Endodermal cell (in vitro differentiated cells): ENCODE measurements around the gene MYH13. TPM values are rescaled to one million over a fixed set of nuclear protein-coding genes. Genes with fewer than 3 reads are reported as not detected.

Experiments
- DNase-seq: peaks from one replicate; pipeline ENCODE4 v3.0.0-alpha.2; 2017
- H3K27ac ChIP-seq: 2 replicates; pipeline ENCODE4 v1.5.1; 2013; ENCODE audit warnings: mild to moderate bottlenecking, low read depth, low read length, moderate library complexity
- H3K27me3 ChIP-seq: 2 replicates; pipeline ENCODE4 v1.6.1; 2013; ENCODE audit warnings: mild to moderate bottlenecking, low read length, moderate library complexity; ENCODE audit not compliant: insufficient read depth, control insufficient read depth, poor library complexity, severe bottlenecking
- H3K36me3 ChIP-seq: 2 replicates; pipeline ENCODE4 v1.7.0; 2013; ENCODE audit warnings: mild to moderate bottlenecking, low read length, moderate library complexity; ENCODE audit not compliant: control insufficient read depth, insufficient read depth
- H3K4me1 ChIP-seq: one replicate; pipeline ENCODE4 v1.7.0; 2013; ENCODE audit warnings: low read length; ENCODE audit not compliant: control insufficient read depth, insufficient read depth
- H3K4me3 ChIP-seq: 2 replicates; pipeline ENCODE4 v1.5.1; 2013; ENCODE audit warnings: mild to moderate bottlenecking, low read length, moderate library complexity
- H3K9ac ChIP-seq: 2 replicates; pipeline ENCODE4 v1.6.1; 2013; ENCODE audit warnings: mild to moderate bottlenecking, low read length, moderate library complexity; ENCODE audit not compliant: poor library complexity, severe bottlenecking; ENCODE audit errors: extremely low read depth
- H3K9me3 ChIP-seq: 2 replicates; pipeline ENCODE4 v1.6.1; 2013; ENCODE audit warnings: mild to moderate bottlenecking, low read length, moderate library complexity; ENCODE audit not compliant: control insufficient read depth
- H3K27ac Mint-ChIP-seq: 2 replicates; pipeline ENCODE4 v1.8.0; 2020; ENCODE audit warnings: mixed read lengths
- H3K27me3 Mint-ChIP-seq: 2 replicates; pipeline ENCODE4 v1.8.0; 2021; ENCODE audit warnings: mild to moderate bottlenecking, mixed read lengths; ENCODE audit not compliant: insufficient read depth
- H3K36me3 Mint-ChIP-seq: 2 replicates; pipeline ENCODE4 v1.8.0; 2020; ENCODE audit warnings: low read depth, mixed read lengths
- H3K4me1 Mint-ChIP-seq: 2 replicates; pipeline ENCODE4 v1.8.0; 2020; ENCODE audit warnings: mixed read lengths
- H3K4me3 Mint-ChIP-seq: 2 replicates; pipeline ENCODE4 v1.8.0; 2020; ENCODE audit warnings: mild to moderate bottlenecking, moderate library complexity, mixed read lengths
- H3K9me3 Mint-ChIP-seq: 2 replicates; pipeline ENCODE4 v1.8.0; 2020; ENCODE audit warnings: mild to moderate bottlenecking, mixed read lengths
- CTCF ChIP-seq: fragments of 200-600 bp; sonication (generic); conservative IDR thresholded peaks from 2 replicates; pipeline ENCODE4 v1.5.0; 2021; ENCODE audit warnings: antibody characterized with exemption, mild to moderate bottlenecking
- WGBS, 2 experiments: methylation state at CpG; one replicate each; pipeline versions ENCODE4 v1.1.5 to v1.1.7; 2013; ENCODE audit warnings: missing lambda C conversion rate in 2 of 2, mixed read lengths in 1 of 2; ENCODE audit not compliant: insufficient coverage in 1 of 2, insufficient read length in 1 of 2; 5-methylcytosine and 5-hydroxymethylcytosine counted together
- total RNA-seq, 2 donors: library from RNA; stranded (reverse); fragmentation: NEBNext Ultra II Directional in 1 of 2; extraction: Animal tissue kit (Norgen Biotek cat#: 25700) in 1 of 2; gene quantifications; 2 replicates in 1 of 2; 3 replicates in 1 of 2; pipeline ENCODE4 v1.2.1, GENCODE V29; 2021

Gene MYH13
- total RNA-seq, 2 donors from 2014 or later = not detected

DNA sequence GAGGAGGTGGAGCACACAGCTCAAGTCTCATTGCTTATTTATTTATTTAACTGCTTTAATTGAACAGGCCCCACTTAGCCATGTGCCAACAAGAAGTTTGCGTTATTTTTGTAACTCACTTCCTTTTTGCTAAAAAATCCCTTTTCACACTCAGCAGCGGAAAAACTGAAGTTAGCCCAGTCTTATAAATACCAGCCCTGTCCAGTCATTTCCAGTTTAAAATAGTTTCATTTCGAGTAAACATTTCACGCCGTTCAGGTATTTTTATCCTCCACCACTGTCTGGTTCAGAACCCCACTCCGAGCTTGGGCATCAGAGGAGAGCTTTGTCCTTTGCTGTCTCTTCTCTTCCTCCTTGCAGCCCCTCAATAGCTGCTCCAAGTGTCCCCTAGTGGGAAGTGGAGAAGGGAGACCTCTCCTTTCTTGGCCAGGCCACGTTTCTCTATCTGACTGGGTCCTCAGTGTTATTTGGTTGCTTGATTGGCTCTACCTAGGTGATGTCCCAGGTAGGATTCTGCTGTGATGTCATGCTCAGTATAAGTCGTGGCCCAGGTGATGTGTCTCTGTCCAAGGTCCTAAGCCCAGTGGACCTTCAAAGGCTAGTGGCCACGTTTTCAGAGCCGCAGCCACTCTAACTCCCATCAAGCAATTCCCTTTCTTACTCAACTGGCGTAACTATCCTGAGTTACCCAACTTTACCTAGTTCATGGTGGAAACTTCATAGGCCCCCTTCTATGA lies 121.4 kb downstream of the MYH13 start:
- Mint-ChIP-seq H3K4me3 (no peak overlapping the region), H3K27ac (no peak overlapping the region), H3K27me3 (no peaks in the 10 kb centered on the region), H3K9me3 (no peaks in the 10 kb centered on the region), H3K36me3 (no peaks in the 10 kb centered on the region), H3K4me1 (no peaks in the 10 kb centered on the region)
- Histone ChIP-seq H3K9ac (no peak overlapping the region), H3K9me3 (no peaks in the 10 kb centered on the region), H3K4me1 (no peaks in the 10 kb centered on the region), H3K27ac (no peak overlapping the region), H3K36me3 (no peaks in the 10 kb centered on the region), H3K4me3 (no peak overlapping the region), H3K27me3 (no peaks in the 10 kb centered on the region)
- WGBS, 2 experiments = 92% methylated on average over 8 to 11 of the region's 11 CpGs
- no peak for TF ChIP-seq CTCF
- peak; percentile 76 for DNase-seq

Other genes starting within 250 kb of the MYH13 start
- gene GAS7, start 174.4 kb downstream of the MYH13 start, total RNA-seq = 10 to 100 TPM in 1 of 2 donors, 1 to 10 TPM in 1; 8.6 to 14.7 TPM
- not detected for gene MYH8, start 48.9 kb upstream of the MYH13 start, total RNA-seq
- gene MYH4, start 96.6 kb upstream of the MYH13 start, total RNA-seq = not detected
- gene MYH1, start 145.5 kb upstream of the MYH13 start, total RNA-seq = not detected
- under 1 TPM in 1 of 2 donors, not detected in 1; 0.99 TPM for gene MYH2, start 176.7 kb upstream of the MYH13 start, total RNA-seq